ENCODE measurements around the gene KNSTRN.
A peak's percentile ranks its signal among the peaks of the same experiment; 100 is the strongest.

The KNSTRN gene

DNA sequence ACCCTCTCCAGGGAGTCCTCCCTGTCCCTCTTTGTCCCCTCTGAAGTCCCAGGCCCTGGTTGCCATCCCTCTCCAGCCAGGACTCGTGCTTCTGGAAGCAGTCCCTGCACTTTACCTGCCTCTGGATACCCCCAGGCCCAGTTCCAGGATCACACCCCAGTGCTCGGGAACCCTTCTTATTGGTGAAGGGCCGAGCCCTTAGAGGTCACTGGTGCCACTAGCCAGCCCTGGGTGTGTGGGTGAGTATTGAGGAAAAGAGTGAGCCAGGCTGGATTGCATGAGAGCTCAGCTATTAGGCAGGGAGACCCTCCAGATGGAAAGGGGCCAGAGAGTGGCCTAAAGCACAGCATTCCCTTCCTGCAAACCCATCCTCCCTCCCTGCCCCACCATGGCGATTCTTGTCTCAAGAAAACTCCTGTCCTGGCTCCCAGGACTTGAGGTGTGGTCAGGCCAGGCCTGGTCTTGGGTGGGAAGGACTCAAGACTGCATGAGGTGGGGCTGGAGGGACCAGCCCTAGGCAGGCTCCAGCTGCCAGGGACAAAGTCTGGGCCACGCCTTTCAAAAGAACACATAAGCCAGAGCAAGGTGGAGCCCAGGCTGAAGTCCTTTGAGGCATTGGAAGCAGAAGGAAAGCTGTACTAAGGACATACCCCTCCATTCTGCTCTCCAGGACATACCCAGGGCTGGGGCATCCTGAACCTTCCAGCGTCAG is 36.5 kb upstream of the KNSTRN start:
- no peak for DNase-seq

DNA sequence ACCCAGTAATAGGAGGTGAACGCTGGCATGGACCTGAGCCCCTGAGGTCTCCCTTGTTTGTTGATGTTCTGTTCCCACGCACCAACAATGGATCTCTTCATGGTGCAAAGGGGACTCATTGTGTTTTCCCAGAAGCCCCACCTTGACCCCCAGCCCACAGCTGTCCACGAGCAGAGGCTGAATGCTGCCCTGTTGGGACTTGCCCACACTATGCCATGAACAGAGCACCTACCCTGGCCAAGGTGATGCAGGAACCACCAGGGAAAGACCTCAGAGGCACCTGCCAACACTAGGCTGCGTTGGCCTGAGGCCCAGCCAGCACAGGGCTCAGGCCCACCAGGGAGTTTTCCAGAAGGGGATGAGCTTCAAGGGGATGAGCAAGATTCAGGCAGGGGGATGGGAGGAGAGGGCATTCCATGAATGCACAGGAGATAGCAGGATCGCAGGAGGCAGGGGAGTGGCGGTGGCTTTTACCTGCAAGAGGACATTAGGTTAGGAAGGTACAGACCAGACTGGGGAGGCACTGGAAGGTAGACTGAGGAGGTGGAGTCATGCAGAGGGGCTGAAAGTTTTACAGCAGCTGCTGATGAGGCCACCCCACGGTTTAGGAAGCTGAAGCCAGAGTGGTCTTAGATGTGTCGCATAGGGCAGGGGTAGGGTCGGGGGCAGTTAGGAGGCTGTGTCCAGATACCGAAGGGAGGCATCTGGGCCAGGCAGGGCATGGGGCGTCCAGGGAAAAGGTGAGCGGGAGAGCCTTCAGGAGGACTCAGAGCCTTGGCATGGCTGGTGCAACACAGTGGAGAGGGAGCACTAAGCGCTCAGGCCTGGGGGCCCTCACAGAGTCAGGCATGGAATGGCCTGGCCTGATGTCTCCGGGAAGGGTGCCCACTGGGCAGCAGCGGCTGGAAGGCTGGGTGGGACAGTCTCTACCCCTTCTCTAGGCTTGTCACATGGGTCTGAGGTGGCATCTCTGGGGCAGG is 35.7 kb upstream of the KNSTRN start:
- no peak for DNase-seq

GRCh38 chr15:40347559-40348473 is 34.7 kb upstream of the KNSTRN start:
- no peak for DNase-seq

DNA sequence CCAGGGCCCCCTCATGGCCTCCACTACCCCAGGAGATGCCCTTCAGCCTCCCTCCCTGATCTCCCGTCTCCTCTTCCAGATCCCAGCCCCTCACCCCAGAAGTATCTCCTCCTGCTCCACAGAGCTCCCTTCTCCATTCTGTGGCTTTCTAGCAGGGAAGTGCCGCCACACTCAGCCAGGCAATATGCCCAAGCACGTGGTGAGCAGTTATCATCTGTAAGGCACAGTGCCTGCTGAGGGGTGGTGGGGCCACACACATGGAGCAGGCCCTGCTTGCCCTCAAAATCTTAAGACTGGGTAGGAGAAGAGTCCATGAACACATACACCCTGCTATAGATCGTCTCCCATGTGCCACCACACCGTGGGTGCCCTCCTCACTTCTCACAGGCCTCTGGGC is 34.0 kb upstream of the KNSTRN start:
- DNase-seq = no peak

DNA sequence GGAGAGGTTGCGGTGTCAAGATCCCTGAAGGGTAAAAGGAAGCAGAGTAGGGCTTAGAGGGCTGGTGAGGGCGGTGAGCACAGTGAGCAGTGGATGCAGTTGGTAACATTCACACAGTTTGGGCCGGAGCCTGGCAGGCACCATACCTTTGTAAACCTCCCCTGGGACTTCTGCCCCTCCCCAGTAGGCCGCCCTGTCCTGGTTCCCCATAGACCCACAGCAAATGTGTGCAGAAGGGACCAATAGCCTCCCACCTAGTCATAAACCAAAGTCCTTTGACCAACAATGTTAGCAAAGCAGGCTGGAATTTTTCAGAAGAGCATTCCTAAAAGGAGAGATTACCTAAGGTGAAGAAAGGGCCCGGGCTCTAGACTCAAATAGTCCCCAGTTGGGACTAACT is 33.4 kb upstream of the KNSTRN start:
- DNase-seq = no peak

DNA sequence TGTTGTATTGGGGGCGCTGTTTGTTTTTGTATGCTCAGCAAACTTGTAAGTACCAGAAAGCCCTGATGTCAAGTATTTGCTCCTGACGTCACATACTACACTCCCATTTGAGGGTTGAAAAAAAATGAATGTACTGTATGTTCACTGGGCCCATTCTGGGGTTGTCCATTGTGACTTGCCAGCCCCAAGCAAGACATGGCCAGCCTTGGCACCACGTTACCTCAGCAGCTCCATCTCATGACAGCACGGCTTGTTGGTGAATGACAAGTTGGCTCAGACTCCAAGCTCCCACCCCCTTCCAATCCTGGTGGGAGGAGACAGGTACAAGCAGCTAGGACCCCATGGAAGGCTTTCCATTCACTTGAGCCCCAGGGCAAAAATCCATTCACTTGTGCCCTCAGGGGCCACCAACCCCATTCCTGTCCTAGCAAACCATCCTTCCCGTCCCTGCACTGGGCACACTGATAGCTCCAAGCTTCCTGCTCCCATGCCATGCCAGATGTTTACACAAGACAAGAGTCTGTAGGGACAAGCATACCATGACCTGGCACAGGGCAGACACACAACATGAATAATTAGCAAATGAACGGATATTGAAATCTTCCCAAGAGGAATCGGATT is 30.1 kb upstream of the KNSTRN start:
- no peak for DNase-seq

DNA sequence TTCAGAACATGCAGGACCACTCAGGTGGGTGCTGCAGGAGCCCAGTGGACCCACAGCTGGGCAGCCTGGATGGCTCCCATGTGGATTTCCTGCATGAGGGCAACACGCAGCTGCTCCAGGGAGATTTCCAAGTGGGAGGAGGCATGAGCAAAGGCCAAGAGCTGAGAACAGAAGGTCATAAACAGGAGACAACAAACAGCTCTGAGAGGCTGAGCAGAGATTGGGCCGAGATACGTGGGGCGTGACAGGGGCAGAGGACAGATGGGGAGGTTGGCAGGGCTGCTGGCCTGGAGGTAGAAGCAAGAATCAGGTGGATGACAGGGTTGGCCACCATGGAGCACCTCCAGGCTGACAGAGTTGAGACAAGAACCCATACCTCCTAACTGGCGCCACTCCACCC is 28.8 kb upstream of the KNSTRN start:
- DNase-seq = peak; percentile 21

GRCh38 chr15:40354408-40355171 is 27.9 kb upstream of the KNSTRN start:
- no peak for DNase-seq

GRCh38 chr15:40355976-40356585 is 26.4 kb upstream of the KNSTRN start:
- no peak for DNase-seq

GRCh38 chr15:40357246-40357645 is 25.3 kb upstream of the KNSTRN start:
- DNase-seq = no peak

DNA sequence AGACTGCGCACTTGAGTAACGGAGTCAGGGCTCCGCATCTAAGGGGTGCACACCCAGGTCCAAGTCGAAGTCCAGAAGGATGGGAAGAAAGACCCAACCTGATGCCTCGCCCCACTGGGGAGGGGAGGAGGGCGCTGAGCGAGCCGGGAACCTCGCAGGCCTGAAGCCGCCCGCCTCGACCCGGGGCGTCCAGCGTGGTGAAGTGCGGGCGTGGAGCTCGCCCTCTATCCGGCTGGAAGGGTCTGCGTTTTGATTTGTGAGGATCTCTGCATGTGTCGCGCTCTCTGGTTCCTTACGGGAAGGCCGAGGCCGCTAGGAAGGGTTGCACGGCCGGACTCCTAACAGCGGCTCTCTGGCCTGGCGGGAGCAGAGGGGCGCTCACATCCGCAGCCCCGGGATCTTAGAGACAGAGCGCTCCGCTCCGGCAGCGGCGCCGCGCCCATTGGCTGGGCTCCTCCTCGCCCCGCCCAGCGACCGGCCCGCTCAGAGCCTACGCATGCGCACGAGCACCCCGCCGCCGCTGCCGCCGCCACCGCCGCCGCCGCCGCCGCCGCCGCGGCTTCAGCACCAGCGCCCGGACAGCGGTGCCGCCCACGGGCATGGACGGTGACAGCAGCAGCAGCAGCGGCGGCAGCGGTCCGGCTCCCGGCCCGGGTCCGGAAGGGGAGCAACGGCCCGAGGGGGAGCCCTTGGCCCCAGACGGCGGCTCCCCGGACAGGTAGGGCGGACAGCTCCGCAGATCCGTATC is 24.6 kb upstream of the KNSTRN start, which contains the start of gene DISP2:
DISP2 (plus strand) TSS at position 497 of the 748 bp plus-strand sequence; CDS start at position 600, 103 bp downstream.
- DNase-seq = no peak

- DNase-seq = no peak
These were observed 23.8 kb upstream of the KNSTRN start for GRCh38 chr15:40358471-40359353.

DNA sequence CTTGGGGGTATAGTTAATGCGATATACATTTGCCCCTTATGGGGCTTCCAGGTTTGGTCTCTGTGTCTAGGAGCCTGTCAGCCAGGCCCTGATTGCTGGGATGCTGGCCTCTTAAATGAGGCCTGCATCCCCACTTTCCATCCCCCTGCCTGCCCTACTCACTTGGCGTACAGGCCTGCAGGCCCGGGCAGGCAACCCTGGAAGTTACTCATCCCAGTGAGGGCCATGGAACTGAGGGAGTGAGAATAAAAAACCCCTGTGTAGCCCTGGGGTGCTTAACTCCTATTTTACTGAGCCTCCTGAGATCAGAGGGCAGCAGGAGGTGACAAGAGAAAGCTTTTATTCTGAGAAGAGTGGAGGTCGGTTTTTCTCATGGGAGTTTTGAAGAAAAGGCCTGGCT is 22.5 kb upstream of the KNSTRN start:
- DNase-seq = no peak

DNA sequence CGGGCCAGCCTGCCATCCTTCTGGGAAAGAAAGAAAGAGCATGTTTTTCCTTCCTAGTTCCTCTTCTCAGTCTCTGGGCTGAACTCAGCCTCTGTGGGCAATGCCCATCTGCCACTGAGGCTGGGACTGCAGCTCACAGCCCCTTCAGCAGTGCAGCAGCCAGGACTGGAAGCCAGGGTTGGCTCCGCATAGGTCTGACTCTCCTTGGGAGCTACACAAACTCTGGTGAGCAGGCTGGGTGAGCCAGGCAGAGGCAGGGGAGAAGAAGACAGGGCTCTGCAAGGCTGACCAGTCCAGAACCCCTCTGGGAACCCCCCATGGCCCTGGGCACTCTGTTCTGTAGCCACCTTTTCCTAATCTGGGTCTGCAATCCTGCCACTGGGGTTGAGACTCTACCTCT is 20.9 kb upstream of the KNSTRN start:
- no peak for DNase-seq

- DNase-seq = no peak
These were observed 18.9 kb upstream of the KNSTRN start for GRCh38 chr15:40363611-40364010.

DNA sequence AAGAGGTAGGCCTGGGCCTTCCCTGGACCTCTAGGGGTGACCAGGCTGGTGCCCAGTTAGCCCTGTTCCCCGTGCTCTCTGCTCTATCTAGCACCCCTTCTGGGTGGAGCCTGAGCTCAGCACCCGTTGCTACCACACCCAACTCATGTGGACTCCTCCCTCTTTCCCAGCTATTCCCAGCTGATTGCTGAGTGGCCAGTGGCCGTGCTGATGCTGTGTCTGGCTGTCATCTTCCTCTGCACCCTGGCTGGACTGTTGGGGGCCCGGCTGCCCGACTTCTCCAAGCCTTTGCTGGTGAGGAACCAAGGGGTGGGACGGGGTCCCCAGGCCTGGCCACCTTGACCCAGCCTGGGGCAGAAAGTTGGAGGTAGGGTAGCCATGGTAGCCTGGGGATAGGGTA is 18.3 kb upstream of the KNSTRN start:
- no peak for DNase-seq

- DNase-seq = no peak
These were observed 17.5 kb upstream of the KNSTRN start for GRCh38 chr15:40365016-40365415.

DNA sequence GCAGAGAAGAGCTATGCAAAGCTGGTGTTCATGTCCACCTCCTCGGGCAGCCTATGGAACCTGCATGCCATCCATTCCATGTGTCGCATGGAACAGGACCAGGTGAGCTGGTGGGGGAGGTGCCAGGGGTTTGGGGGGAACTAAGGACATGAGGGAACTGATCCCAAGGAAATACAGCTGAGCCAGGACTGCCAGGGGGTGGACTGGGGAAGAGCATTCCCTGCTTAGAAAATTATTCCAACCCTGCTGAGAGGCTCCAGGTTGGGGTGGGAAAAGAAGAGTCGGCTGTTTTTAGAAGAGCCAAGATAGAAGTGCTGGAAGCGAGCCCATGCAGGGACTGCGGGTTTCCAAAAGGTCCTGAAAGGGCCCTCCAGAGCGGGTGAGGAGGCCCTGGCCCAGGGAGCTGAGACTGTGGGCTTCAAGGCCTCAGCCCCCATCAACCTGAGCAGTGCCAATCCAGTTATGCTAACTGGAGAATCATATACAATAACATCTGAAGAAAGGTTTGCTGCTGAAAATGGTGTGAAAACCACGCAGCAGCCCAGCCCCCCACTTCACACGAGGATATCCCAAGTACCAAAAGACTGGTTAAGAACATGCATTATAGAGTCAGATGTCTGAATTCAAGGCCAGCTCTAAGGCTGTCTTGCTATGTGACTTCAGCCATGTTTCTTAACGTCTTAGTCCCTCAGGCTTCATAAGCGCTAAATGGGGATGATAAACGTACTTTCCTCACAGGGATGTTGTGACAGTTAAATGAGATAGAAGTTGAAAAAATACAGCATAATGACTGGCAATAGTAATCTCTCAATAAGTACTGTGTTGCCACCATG is 16.7 kb upstream of the KNSTRN start:
- no peak for DNase-seq
